Testis (tissue), 2 donors: ENCODE results near the gene NEUROD1.

Experiments
- POLR2A ChIP-seq: fragments of 450-650 bp; IDR thresholded peaks from one replicate; pipeline ENCODE4 v1.6.1; 2017; ENCODE audit warnings: antibody characterized with exemption, mild to moderate bottlenecking, moderate library complexity
- TF ChIP-seq, protein P1 (sequence below), 3 experiments: fragments of 450-650 bp in 2 of 3; fragments of 200-600 bp in 1 of 3; sonication (generic) in 1 of 3; IDR thresholded peaks; one replicate each; pipeline ENCODE4 v1.5.1; 2016 to 2019; ENCODE audit warnings: antibody characterized with exemption in 3 of 3, mild to moderate bottlenecking in 2 of 3, moderate library complexity in 1 of 3

DNA sequence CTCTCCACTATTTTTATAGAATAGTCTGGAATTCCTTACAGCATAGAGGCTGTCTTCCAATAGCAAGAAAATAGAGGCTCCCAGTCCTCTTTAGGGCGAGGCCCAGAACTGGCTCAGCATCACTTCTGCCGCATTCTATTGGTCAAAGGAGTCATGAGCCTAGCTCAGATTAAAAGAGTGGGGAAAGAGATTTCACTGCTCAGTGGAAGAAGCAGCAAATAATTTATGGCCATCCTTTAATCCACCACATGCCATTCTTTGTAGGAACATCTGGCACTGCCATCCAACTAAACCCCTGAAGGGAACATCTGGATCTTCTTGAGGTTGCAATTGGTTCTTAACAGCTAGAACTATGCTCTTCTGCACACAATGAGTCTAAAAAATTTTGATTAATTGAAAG, 43.4 kb upstream of the NEUROD1 start:
- TF ChIP-seq, protein P1, sequence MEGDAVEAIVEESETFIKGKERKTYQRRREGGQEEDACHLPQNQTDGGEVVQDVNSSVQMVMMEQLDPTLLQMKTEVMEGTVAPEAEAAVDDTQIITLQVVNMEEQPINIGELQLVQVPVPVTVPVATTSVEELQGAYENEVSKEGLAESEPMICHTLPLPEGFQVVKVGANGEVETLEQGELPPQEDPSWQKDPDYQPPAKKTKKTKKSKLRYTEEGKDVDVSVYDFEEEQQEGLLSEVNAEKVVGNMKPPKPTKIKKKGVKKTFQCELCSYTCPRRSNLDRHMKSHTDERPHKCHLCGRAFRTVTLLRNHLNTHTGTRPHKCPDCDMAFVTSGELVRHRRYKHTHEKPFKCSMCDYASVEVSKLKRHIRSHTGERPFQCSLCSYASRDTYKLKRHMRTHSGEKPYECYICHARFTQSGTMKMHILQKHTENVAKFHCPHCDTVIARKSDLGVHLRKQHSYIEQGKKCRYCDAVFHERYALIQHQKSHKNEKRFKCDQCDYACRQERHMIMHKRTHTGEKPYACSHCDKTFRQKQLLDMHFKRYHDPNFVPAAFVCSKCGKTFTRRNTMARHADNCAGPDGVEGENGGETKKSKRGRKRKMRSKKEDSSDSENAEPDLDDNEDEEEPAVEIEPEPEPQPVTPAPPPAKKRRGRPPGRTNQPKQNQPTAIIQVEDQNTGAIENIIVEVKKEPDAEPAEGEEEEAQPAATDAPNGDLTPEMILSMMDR (IDR thresholded peaks at IDR 0.05), result no peak
- TF ChIP-seq POLR2A, result no peak
